GM21390 (cell line): ENCODE data around the gene LDLRAD1.
A peak's percentile ranks its signal among the peaks of the same experiment; 100 is the strongest.
"Not testable (repeated sequence)": the region's sequence is repeated elsewhere in the genome, so short reads cannot be mapped to it uniquely, and the experiment has no call there.

Source experiments
- ATAC-seq: cut with Tn5 transposase; IDR thresholded peaks from one replicate; pipeline ENCODE4 v1.9.1; 2021; ENCODE audit not compliant: unreplicated experiment

LDLRAD1 gene, protein sequence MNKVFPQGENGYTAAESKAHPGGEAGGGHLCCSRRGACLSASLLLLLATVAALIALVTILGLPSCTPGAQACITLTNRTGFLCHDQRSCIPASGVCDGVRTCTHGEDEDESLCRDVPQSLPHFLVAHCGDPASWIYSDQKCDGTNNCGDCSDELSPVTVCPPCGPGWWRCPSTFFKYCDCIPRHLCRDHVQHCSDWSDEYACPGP

DNA sequence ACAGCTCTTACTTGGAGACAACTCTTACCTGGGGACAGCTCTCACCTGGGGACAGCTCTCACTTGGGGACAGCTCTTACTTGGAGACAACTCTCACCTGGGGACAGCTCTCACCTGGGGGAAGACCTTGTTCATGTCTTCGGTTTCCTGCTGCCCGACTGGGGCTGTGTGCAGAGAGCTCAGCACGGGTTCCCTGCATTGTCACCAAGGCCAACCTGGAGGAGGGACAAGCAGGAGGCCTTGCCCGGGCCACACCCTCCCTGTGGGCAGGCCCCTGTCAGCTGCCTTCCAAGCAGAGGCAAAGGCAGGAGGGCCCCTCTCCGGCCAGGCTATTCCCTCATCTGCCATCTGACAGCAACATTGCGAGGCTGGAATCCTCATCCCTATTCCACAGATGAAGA, at the start of gene LDLRAD1:
TSS of gene LDLRAD1 (minus strand) at position 208 of the 400 bp plus-strand sequence. CDS start at position 134, 74 bp downstream.
- no peak for ATAC-seq

- no peak for ATAC-seq
Observed at GRCh38 chr1:54064299-54064698, 46.3 kb upstream of the LDLRAD1 start.

DNA sequence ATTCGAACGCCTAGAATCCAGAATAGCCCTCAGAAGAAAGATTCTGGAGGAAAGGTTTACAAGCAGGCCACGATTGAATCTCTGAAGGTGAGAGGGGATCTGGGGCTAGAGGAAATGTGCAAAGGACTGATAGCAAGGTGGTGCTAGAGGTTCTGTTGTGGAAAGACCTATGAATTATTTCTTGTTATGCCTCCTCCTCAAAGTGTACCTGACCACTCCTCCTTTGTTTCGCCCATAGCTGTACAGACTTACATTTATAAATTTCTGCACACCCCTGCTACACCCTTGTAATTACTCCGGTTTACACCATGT, 36.4 kb upstream of the LDLRAD1 start:
- no peak for ATAC-seq

GRCh38 chr1:54053745-54054437, 35.9 kb upstream of the LDLRAD1 start:
- no peak for ATAC-seq

GRCh38 chr1:54052934-54053744, 35.2 kb upstream of the LDLRAD1 start, which contains the start of the genes TCEANC2 and TMEM59:
Gene TCEANC2 (plus strand): TSS chr1:54053608. CDS start chr1:54054423, 815 bp downstream.
Gene TMEM59 (minus strand): TSS chr1:54053204. CDS start chr1:54053188, 16 bp downstream.
- ATAC-seq, result peak; percentile 88

- no peak for ATAC-seq
Observed at GRCh38 chr1:54052431-54052933, 34.5 kb upstream of the LDLRAD1 start.

GRCh38 chr1:54051933-54052430, 34.0 kb upstream of the LDLRAD1 start:
- no peak for ATAC-seq

- ATAC-seq, result not testable (repeated sequence)
Observed at GRCh38 chr1:54050435-54050834, 32.4 kb upstream of the LDLRAD1 start.

DNA sequence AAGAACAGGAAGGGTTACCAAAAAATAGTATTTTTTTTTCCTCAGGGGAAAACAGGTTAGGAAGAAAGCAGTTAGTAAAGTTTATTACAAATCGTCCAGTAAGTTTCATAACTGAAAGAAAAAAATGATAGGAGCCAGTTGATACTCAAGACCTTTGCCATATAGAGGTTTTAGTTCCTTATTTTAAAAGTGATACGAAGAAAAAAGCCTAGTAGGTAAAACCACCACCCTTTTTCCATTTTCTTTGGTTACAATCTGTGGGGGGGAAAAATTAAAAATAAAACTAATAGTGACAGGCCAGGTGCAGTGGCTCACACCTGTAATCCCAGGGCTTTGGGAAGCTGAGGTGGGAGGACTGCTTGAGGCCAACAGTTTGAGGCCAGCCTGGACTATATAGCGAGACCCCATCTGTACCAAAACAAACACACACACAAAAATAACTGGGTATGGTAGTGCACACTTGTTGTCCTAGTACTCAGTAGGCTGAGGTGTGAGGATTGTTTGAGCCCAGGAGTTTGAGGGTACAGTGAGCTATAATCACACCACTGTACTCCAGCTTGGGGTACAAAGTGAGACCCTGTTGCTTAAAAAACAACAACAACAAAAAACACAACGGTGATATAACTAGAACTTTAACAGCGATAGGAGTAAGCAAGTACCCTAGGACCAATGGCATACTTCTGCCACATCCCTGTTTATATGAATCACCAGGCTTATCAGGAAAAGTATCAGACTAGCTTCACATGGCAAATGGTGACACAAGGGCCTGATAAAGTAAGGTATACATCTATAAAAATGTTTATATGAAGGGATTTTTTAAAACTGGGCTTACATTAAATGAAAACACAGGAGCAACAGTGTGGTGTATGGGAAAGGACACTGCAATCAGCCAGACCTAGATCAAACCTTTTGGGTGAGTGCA, 29.7 kb upstream of the LDLRAD1 start:
- ATAC-seq, result peak; percentile 54

- ATAC-seq, result no peak
Observed at GRCh38 chr1:54046671-54047383, 28.8 kb upstream of the LDLRAD1 start.

DNA sequence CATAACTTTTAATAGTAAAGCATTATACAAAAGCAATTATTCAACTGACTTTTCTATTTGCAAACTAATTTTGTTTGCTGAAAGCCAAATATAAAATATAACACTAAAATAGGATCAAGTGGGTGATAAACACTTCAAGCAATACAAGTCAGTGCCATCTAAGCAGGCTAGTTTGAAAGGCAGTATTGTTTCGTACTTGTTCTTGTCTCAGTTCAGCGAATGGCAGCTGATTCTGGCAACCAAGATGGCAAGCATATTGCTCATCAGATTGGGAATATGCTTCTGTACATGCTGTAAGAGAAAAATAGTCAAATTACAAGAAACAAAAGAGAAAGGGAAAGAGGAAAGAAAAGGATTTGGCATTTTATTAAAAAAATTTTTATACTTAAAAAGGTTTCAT, 27.5 kb upstream of the LDLRAD1 start:
- no peak for ATAC-seq

DNA sequence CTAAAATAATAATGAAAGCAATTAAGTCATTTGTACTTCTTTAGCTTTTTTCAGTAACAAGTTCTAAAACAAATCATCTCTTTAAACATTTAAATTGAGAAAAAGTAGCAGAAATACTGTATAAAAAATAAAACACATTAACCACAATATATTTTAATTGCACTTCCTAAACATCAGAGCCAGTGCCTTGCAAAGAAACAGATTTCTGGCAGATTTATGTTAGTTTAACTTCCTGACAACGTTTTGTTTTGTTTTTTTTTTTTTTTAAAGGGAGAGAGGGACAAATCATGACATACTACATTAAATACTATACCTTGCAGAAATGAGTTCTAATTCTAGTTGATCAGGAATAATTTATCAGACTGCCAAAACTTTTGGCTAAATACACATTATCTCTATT, 23.8 kb upstream of the LDLRAD1 start:
- no peak for ATAC-seq

GRCh38 chr1:54037476-54037875, 19.5 kb upstream of the LDLRAD1 start:
- no peak for ATAC-seq

DNA sequence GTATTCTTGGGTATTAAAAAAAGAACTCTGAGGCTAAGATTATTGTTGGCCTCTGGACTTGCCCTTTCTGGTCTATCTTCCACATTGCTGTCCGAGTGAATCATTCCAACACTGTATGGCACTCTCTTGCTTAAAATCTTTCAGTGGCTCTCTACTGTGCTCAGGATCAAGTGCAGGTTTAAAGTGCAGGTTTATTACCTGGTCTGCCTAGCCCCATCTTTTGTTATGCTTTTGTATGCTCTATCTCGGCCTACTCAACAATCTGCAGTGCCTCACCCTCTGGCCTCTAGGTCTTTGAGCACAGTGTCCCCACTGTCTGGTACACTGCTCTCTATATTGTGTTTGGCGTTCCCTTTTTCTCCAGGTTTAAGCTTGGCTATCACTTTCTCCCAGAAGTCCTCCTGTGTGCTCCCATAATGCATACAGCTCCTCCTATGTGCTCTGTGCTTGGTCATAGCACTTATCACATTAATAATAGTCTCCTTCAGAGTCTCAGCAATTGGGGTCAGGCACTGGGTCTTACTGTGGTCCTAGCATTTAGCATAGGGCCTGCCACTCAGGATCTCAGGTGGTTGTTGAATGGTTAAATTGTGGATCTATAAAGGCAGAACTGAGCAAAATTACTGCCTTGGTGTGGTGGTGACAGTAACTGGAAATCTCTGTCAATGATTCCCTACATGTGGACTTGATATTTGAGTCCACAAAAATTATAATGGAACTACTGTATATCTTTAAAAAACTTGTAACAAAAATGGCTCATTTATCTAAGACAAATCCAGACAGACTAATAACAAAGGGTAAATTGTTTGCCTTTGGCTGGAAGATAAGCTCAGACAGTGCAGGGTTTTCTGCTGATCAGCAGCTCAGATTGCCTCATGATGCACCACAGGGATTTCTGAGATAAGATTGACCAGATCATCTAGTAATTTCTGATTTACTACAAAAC, 10.6 kb upstream of the LDLRAD1 start:
- ATAC-seq, result no peak

DNA sequence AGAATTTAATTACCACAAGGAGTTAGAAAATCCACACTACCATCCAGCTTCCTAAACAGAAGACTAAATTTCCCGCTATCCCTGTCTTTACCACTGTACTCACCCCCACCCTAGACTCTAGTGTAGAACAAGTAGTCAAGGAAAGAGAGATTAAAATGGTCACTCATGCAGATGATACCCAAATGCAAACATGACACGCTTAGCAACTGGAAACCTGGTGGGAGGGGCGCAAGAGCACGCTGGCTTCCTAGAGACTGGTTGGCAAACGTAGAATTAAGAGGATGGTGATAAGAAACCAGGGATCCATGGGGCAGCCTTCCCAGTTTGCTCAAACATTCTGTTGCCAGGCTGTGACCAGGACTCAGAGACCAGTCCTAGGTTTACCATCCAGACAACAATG, 9.9 kb upstream of the LDLRAD1 start:
- ATAC-seq, result no peak

DNA sequence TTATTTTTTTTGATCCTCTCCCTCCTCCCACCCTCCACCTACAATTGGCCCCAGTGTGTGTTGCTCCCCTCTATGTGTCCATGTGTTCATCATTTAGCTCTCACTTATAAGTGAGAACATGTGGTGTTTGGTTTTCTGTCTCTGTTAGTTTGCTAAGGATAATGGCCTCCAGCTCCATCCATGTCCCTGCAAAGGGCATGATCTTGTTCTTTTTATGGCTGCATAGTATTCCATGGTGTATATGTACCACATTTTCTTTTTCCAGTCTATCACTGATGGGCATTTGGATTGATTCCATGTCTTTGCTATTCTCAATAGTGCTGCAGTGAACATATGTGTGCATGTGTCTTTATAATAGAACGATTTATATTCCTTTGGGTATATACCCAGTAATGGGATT, 6.8 kb upstream of the LDLRAD1 start:
- ATAC-seq, result not testable (repeated sequence)

DNA sequence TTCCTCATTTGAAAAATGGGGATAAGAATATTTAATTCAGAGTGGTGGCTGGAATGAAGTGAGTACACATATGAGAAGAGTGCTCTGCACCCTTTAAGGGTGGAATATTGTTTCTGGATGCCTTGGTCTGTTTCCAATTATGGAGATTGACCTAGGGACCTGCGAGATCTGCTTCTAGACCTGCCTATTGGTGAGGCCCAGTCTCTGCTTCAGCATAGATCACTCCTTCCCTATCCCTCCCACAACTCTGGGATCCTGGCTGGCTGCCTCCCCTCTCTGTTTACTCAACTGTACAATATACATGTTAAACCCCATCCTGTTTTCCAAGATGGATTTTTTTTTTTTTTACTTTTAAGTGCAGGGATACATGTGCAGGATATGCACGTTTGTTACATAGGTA, 6.4 kb upstream of the LDLRAD1 start:
- ATAC-seq, result no peak

GRCh38 chr1:54019562-54020176, 1.7 kb upstream of the LDLRAD1 start:
- not testable (repeated sequence) for ATAC-seq
